IMR-90 (cell line): Measurements from ENCODE around the gene ITCH. TPM values are rescaled to one million over a fixed set of nuclear protein-coding genes. Genes with fewer than 3 reads are reported as not detected.
A peak's percentile ranks its signal among the peaks of the same experiment; 100 is the strongest.

Source experiments
- ATAC-seq: fragments of 200-7000 bp; cut with Tn5 transposase; 2 replicates; pipeline ENCODE4 v1.9.1; 2020; ENCODE audit warnings: low read depth, mild to moderate bottlenecking, moderate library complexity
- BruUV-seq: library from RNA; stranded (reverse); fragments of 400-500 nt; replicated peaks from 2 replicates; lab custom pipeline; 2021; lab: Mats Ljungman, UMichigan
- CTCF ChIA-PET: fragments of 300-600 bp; formaldehyde crosslinking; extraction: SDS; loops from one replicate; lab custom pipeline; 2021; ENCODE audit warnings: antibody characterized with exemption; lab: Yijun Ruan, JAX
- POLR2A ChIA-PET: fragments of 300-600 bp; sonication (Branson Sonifier 250); formaldehyde crosslinking; loops from one replicate; lab custom pipeline; 2022; ENCODE audit warnings: antibody characterized with exemption; ENCODE audit not compliant: unreplicated experiment; lab: Charles Lee
- DNase-seq: peaks from one replicate; pipeline ENCODE4 v3.0.0; 2013
- H2AFZ ChIP-seq: replicated peaks from 2 replicates; pipeline ENCODE3; 2013; ENCODE audit warnings: low read length, mild to moderate bottlenecking; ENCODE audit not compliant: poor library complexity
- H2AK5ac ChIP-seq: 2 replicates; pipeline ENCODE4 v1.6.1; 2013; ENCODE audit warnings: low read depth, low read length, inconsistent platforms
- H2AK9ac ChIP-seq: replicated peaks from 2 replicates; pipeline ENCODE3; 2013; ENCODE audit warnings: mild to moderate bottlenecking, low read depth, low read length, moderate library complexity; ENCODE audit not compliant: poor library complexity
- H2BK120ac ChIP-seq: 2 replicates; pipeline ENCODE4 v1.6.1; 2013; ENCODE audit warnings: low read depth, low read length, inconsistent platforms
- H2BK15ac ChIP-seq: 3 replicates; pipeline ENCODE4 v1.6.1; 2013; ENCODE audit warnings: low read depth, low read length, inconsistent platforms
- H2BK20ac ChIP-seq: 2 replicates; pipeline ENCODE4 v1.6.1; 2013; ENCODE audit warnings: low read depth, mild to moderate bottlenecking, inconsistent platforms, low read length, moderate library complexity
- H2BK5ac ChIP-seq: 2 replicates; pipeline ENCODE4 v1.6.1; 2013; ENCODE audit warnings: mild to moderate bottlenecking, low read depth, low read length, inconsistent platforms; ENCODE audit not compliant: poor library complexity, severe bottlenecking
- H3K14ac ChIP-seq: replicated peaks from 2 replicates; pipeline ENCODE4 v1.6.1; 2013; ENCODE audit warnings: low read depth, low read length, inconsistent platforms
- H3K18ac ChIP-seq: 2 replicates; pipeline ENCODE4 v1.6.1; 2013; ENCODE audit warnings: low read depth, low read length, control low read depth
- H3K23ac ChIP-seq: 2 replicates; pipeline ENCODE4 v1.6.1; 2013; ENCODE audit warnings: low read depth, low read length, inconsistent platforms
- H3K27ac ChIP-seq: 2 replicates; pipeline ENCODE4 v1.5.1; 2013; ENCODE audit warnings: mild to moderate bottlenecking, control low read depth, low read length; ENCODE audit not compliant: insufficient read depth
- H3K27me3 ChIP-seq: 2 replicates; pipeline ENCODE4 v1.6.1; 2013; ENCODE audit warnings: low read length; ENCODE audit not compliant: control insufficient read depth, insufficient read depth
- H3K36me3 ChIP-seq: 2 replicates; pipeline ENCODE4 v1.6.1; 2013; ENCODE audit warnings: low read length, mixed read lengths; ENCODE audit not compliant: control insufficient read depth, insufficient read depth
- H3K4ac ChIP-seq: 2 replicates; pipeline ENCODE4 v1.6.1; 2013; ENCODE audit warnings: low read depth, low read length, inconsistent platforms
- H3K4me1 ChIP-seq: 2 replicates; pipeline ENCODE4 v1.6.1; 2013; ENCODE audit warnings: low read length, mixed read lengths; ENCODE audit not compliant: control insufficient read depth, insufficient read depth
- H3K4me2 ChIP-seq: 2 replicates; pipeline ENCODE4 v1.6.1; 2013; ENCODE audit warnings: low read depth, mild to moderate bottlenecking, control low read depth, low read length, moderate library complexity
- H3K4me3 ChIP-seq: 2 replicates; pipeline ENCODE4 v1.5.1; 2013; ENCODE audit warnings: low read depth, mild to moderate bottlenecking, control low read depth, low read length, moderate library complexity; ENCODE audit not compliant: insufficient read depth
- H3K56ac ChIP-seq: 2 replicates; pipeline ENCODE4 v1.6.1; 2013; ENCODE audit warnings: low read length, inconsistent platforms; ENCODE audit not compliant: insufficient read depth; ENCODE audit errors: extremely low read depth
- H3K79me1 ChIP-seq, 2 experiments: 2 replicates each; pipeline ENCODE4 v1.6.1; 2013; ENCODE audit warnings: low read length in 2 of 2, inconsistent platforms in 1 of 2, low read depth in 1 of 2
- H3K9ac ChIP-seq: 2 replicates; pipeline ENCODE4 v1.6.1; 2013; ENCODE audit warnings: low read depth, low read length, control low read depth
- H3K9me1 ChIP-seq: 2 replicates; pipeline ENCODE4 v1.6.1; 2013; ENCODE audit warnings: low read length, inconsistent platforms; ENCODE audit not compliant: insufficient read depth
- H3K9me3 ChIP-seq: 2 replicates; pipeline ENCODE4 v1.6.1; 2013; ENCODE audit warnings: low read length; ENCODE audit not compliant: control insufficient read depth, insufficient read depth
- H4K20me1 ChIP-seq: 2 replicates; pipeline ENCODE4 v1.6.1; 2013; ENCODE audit warnings: low read length, inconsistent platforms; ENCODE audit not compliant: insufficient read depth
- H4K5ac ChIP-seq: 2 replicates; pipeline ENCODE4 v1.6.1; 2013; ENCODE audit warnings: mild to moderate bottlenecking, low read depth, low read length, control low read depth
- H4K8ac ChIP-seq, 2 experiments: 2 replicates each; pipeline ENCODE4 v1.6.1; 2013; ENCODE audit warnings: low read depth in 2 of 2, low read length in 2 of 2, control low read depth in 1 of 2, inconsistent platforms in 1 of 2
- H4K91ac ChIP-seq: 2 replicates; pipeline ENCODE4 v1.6.1; 2013; ENCODE audit warnings: low read depth, low read length, inconsistent platforms; ENCODE audit not compliant: insufficient read depth
- BHLHE40 ChIP-seq: fragments of 150-350 bp; IDR thresholded peaks from 2 replicates; pipeline ENCODE4 v1.6.1; 2016; ENCODE audit warnings: mild to moderate bottlenecking, low read depth, low read length
- CEBPB ChIP-seq: IDR thresholded peaks from 2 replicates; pipeline ENCODE4 v1.6.1; 2012; ENCODE audit warnings: low read depth, low read length, improper control_type of control experiment
- CHD1 ChIP-seq: IDR thresholded peaks from 2 replicates; pipeline ENCODE4 v1.6.1; 2012; ENCODE audit warnings: low read depth, low read length, improper control_type of control experiment
- FOS ChIP-seq: fragments of 150-350 bp; IDR thresholded peaks from 2 replicates; pipeline ENCODE4 v1.6.1; 2016; ENCODE audit warnings: low read depth, low read length
- MAFK ChIP-seq: IDR thresholded peaks from 2 replicates; pipeline ENCODE4 v1.6.1; 2012; ENCODE audit warnings: low read depth, low read length, improper control_type of control experiment
- MAZ ChIP-seq: IDR thresholded peaks from 2 replicates; pipeline ENCODE4 v1.6.1; 2012; ENCODE audit warnings: low read depth, mild to moderate bottlenecking, low read length, improper control_type of control experiment, moderate library complexity, borderline replicate concordance
- MXI1 ChIP-seq: IDR thresholded peaks from 2 replicates; pipeline ENCODE4 v1.6.1; 2012; ENCODE audit warnings: low read depth, mild to moderate bottlenecking, low read length, moderate library complexity, borderline replicate concordance
- NFE2L2 ChIP-seq: fragments of 150-350 bp; IDR thresholded peaks from 2 replicates; pipeline ENCODE4 v1.6.1; 2016; ENCODE audit warnings: low read depth, mild to moderate bottlenecking, low read length
- POLR2A ChIP-seq: IDR thresholded peaks from 2 replicates; pipeline ENCODE4 v1.6.1; 2012; ENCODE audit warnings: mild to moderate bottlenecking, low read depth, low read length
- RAD21 ChIP-seq: IDR thresholded peaks from 2 replicates; pipeline ENCODE4 v1.6.1; 2012; ENCODE audit warnings: low read length, improper control_type of control experiment
- RCOR1 ChIP-seq: IDR thresholded peaks from 2 replicates; pipeline ENCODE4 v1.6.1; 2012; ENCODE audit warnings: mild to moderate bottlenecking, low read length, improper control_type of control experiment; ENCODE audit not compliant: insufficient replicate concordance
- RFX5 ChIP-seq: IDR thresholded peaks from 2 replicates; pipeline ENCODE4 v1.8.0; 2012; ENCODE audit warnings: low read depth, mild to moderate bottlenecking, low read length, moderate library complexity
- SMC3 ChIP-seq: fragments of 150-350 bp; IDR thresholded peaks from 2 replicates; pipeline ENCODE4 v1.6.1; 2016; ENCODE audit warnings: low read depth, mild to moderate bottlenecking, antibody characterized with exemption, low read length, moderate library complexity
- WGBS, 2 experiments: methylation state at CpG; one replicate each; pipeline versions ENCODE4 v1.1.5 to v1.1.7; 2013; ENCODE audit warnings: missing lambda C conversion rate in 2 of 2; ENCODE audit not compliant: insufficient read length in 1 of 2; ENCODE audit errors: extremely low coverage in 2 of 2; 5-methylcytosine and 5-hydroxymethylcytosine counted together
- dilution Hi-C: fragments of 300-500 bp; cut with HindIII; formaldehyde crosslinking; loops from one replicate; pipeline ENCODE4 v1.14.3; 2018; ENCODE audit warnings: low sequenced_read_pairs; ENCODE audit not compliant: unreplicated experiment
- in situ Hi-C: fragments of 300-500 bp; cut with MboI; formaldehyde crosslinking; loops from 3 replicates; pipeline ENCODE4 v1.14.3; 2019; ENCODE audit warnings: low sequenced_read_pairs, inconsistent platforms, mixed read lengths
- intact Hi-C: fragments of 100-400 bp; cut with micrococcal nuclease; formaldehyde crosslinking; loops from 2 replicates; pipeline ENCODE4 v1.10.0; 2022
- polyA plus RNA-seq, 3 experiments: library from polyadenylated mRNA; depleted of rRNA; stranded (reverse); fragments of >200 nt; gene quantifications; 2 replicates each; pipeline ENCODE4 v1.2.3, GENCODE V29; 2012; ENCODE audit warnings: low replicate concordance in 1 of 3
- total RNA-seq: library from RNA; depleted of rRNA; stranded (reverse); fragments of >200 nt; gene quantifications from 2 replicates; pipeline ENCODE4 v1.2.3, GENCODE V29; 2012
- TF ChIP-seq, protein P1 (sequence below): fragments of 150-350 bp; IDR thresholded peaks from 2 replicates; pipeline ENCODE4 v1.6.1; 2017; ENCODE audit warnings: mild to moderate bottlenecking, antibody characterized with exemption, low read length, low read depth
- TF ChIP-seq, protein P2 (sequence below): conservative IDR thresholded peaks from 2 replicates; pipeline ENCODE4 v1.5.1; 2012; ENCODE audit warnings: mild to moderate bottlenecking, low read depth, low read length, improper control_type of control experiment
- TF ChIP-seq, protein P3 (sequence below): fragments of 150-350 bp; IDR thresholded peaks from 2 replicates; pipeline ENCODE4 v1.6.1; 2016; ENCODE audit warnings: low read depth, mild to moderate bottlenecking, low read length, moderate library complexity, borderline replicate concordance

The ITCH gene
- total and polyA plus RNA-seq, 2 of the 4 experiments (the other 2 are of a cell fraction) = 12.7 to 94.6 TPM

DNA sequence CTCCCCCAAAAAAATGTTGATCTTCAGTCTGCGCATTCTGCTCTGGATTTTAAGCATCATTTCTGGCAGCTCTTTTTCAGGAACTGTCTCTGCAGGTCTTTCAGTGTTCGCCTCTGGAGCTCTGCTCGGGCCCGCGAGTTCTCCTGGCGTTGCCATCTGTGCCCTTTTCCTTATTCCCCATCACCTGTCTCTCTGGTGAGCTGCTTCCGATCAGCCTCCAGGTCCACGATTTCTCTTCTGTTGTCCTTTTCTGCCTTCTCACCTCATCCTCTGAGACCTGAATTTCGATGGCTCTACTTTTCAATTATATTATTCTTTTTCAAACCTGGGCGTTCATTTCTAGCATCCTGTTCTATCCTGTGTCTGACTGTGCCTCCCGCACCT is 194.9 kb downstream of the ITCH start:
- peak overlapping the region; percentile 3; the same call in 1 of the 2 replicates for H3K14ac ChIP-seq
- no peaks in the 10 kb centered on the region for H3K9me3 ChIP-seq
- no peak overlapping the region for H2BK120ac ChIP-seq
- no peak for DNase-seq
- no TSS peak for BruUV-seq
- H3K79me1 ChIP-seq = peaks cover 0 to 13% of the 10 kb centered on the region in 2 experiments; a peak in 2 of 4 replicates
- intact Hi-C loops = loop anchor here (5.0 kb wide), 1 partner anchor 144 kb away; the partner anchor contains the start of gene TP53INP2
- H3K4me2 ChIP-seq = peak overlapping the region; percentile 94
- H3K4me3 ChIP-seq = peak overlapping the region; percentile 76
- H3K27ac ChIP-seq = peak overlapping the region; percentile 20
- H4K91ac ChIP-seq = 0 out of 2 replicates have a peak overlapping the region, but pooled peaks have one; percentile 24
- H3K9me1 ChIP-seq = 0 out of 2 replicates have a peak, but pooled peaks cover 3% of the 10 kb centered on the region
- peak overlapping the region; percentile 61 for H3K4ac ChIP-seq
- dilution Hi-C loops = no loop called here
- ATAC-seq = no peak
- no peak overlapping the region for H2BK20ac ChIP-seq
- WGBS, 2 experiments = 44% methylated on average over 5 of the region's 11 CpGs; no CpG with 5 or more reads in 1 of the 2 experiments
- TF ChIP-seq NFE2L2 (no peak), RCOR1 (no peak), CEBPB (no peak), RFX5 (no peak), FOS (no peak), RAD21 (no peak), MAFK (no peak), MAZ (no peak), SMC3 (no peak), CHD1 (no peak), POLR2A (no peak), BHLHE40 (no peak), MXI1 (no peak)
- TF ChIP-seq, protein P1, sequence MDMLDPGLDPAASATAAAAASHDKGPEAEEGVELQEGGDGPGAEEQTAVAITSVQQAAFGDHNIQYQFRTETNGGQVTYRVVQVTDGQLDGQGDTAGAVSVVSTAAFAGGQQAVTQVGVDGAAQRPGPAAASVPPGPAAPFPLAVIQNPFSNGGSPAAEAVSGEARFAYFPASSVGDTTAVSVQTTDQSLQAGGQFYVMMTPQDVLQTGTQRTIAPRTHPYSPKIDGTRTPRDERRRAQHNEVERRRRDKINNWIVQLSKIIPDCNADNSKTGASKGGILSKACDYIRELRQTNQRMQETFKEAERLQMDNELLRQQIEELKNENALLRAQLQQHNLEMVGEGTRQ = no peak
- TF ChIP-seq, protein P2, sequence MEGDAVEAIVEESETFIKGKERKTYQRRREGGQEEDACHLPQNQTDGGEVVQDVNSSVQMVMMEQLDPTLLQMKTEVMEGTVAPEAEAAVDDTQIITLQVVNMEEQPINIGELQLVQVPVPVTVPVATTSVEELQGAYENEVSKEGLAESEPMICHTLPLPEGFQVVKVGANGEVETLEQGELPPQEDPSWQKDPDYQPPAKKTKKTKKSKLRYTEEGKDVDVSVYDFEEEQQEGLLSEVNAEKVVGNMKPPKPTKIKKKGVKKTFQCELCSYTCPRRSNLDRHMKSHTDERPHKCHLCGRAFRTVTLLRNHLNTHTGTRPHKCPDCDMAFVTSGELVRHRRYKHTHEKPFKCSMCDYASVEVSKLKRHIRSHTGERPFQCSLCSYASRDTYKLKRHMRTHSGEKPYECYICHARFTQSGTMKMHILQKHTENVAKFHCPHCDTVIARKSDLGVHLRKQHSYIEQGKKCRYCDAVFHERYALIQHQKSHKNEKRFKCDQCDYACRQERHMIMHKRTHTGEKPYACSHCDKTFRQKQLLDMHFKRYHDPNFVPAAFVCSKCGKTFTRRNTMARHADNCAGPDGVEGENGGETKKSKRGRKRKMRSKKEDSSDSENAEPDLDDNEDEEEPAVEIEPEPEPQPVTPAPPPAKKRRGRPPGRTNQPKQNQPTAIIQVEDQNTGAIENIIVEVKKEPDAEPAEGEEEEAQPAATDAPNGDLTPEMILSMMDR = no peak
- TF ChIP-seq, protein P3, sequence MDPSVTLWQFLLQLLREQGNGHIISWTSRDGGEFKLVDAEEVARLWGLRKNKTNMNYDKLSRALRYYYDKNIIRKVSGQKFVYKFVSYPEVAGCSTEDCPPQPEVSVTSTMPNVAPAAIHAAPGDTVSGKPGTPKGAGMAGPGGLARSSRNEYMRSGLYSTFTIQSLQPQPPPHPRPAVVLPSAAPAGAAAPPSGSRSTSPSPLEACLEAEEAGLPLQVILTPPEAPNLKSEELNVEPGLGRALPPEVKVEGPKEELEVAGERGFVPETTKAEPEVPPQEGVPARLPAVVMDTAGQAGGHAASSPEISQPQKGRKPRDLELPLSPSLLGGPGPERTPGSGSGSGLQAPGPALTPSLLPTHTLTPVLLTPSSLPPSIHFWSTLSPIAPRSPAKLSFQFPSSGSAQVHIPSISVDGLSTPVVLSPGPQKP = no peak
- peaks cover 3% of the 10 kb centered on the region; the same call in 1 of the 2 replicates for H3K36me3 ChIP-seq
- H2AFZ ChIP-seq = peak overlapping the region; percentile 96
- ChIA-PET CTCF (no interaction called here), POLR2A (no interaction called here)
- H4K5ac ChIP-seq = peak overlapping the region; percentile 87
- in situ Hi-C loops = no loop called here
- H3K27me3 ChIP-seq = no peaks in the 10 kb centered on the region
- H2BK15ac ChIP-seq = no peak overlapping the region; the same call in 2 of the 3 replicates
- no peak overlapping the region for H2BK5ac ChIP-seq
- H4K8ac ChIP-seq = peak overlapping the region; percentile 74 to 98; a peak in 3 of 4 replicates
- peak overlapping the region; percentile 31 for H2AK9ac ChIP-seq
- no peak overlapping the region for H3K18ac ChIP-seq
- H3K23ac ChIP-seq = peak overlapping the region; percentile 74; the same call in 1 of the 2 replicates
- H4K20me1 ChIP-seq = no peaks in the 10 kb centered on the region
- H3K56ac ChIP-seq = no peak overlapping the region
- peaks cover 2% of the 10 kb centered on the region; the same call in 1 of the 2 replicates for H3K4me1 ChIP-seq
- peak overlapping the region; percentile 66 for H3K9ac ChIP-seq
- 0 out of 2 replicates have a peak overlapping the region, but pooled peaks have one; percentile 29 for H2AK5ac ChIP-seq
